22Rv1 (cell line): ENCODE measurements around the gene HSD17B1.
"Not testable (repeated sequence)": the region's sequence is repeated elsewhere in the genome, so short reads cannot be mapped to it uniquely, and the experiment has no call there.

ENCODE experiments used
- ZFX ChIP-seq: fragments of 450-650 bp; IDR thresholded peaks from 2 replicates; pipeline ENCODE4 v1.6.1; 2017; ENCODE audit warnings: antibody characterized with exemption, borderline replicate concordance
- TF ChIP-seq, protein P1 (sequence below): fragments of 450-650 bp; IDR thresholded peaks from 2 replicates; pipeline ENCODE4 v1.5.1; 2017; ENCODE audit warnings: mild to moderate bottlenecking

DNA sequence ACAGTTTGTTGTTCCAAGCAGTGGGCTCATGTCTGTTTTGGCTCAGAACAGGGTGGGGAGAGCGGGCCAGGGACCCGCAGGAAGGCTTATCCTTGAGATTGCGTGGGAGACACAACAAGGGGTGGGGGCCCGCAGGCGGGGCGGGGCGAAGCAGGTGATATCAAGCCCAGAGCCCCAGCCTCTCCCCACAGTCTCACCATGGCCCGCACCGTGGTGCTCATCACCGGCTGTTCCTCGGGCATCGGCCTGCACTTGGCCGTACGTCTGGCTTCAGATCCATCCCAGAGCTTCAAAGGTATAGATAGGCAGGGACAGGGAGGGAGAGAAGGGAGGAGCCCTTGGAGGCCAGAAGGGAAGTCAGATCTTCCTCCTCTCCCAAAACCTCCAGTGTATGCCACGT is at the start of gene HSD17B1:
- TF ChIP-seq, protein P1, sequence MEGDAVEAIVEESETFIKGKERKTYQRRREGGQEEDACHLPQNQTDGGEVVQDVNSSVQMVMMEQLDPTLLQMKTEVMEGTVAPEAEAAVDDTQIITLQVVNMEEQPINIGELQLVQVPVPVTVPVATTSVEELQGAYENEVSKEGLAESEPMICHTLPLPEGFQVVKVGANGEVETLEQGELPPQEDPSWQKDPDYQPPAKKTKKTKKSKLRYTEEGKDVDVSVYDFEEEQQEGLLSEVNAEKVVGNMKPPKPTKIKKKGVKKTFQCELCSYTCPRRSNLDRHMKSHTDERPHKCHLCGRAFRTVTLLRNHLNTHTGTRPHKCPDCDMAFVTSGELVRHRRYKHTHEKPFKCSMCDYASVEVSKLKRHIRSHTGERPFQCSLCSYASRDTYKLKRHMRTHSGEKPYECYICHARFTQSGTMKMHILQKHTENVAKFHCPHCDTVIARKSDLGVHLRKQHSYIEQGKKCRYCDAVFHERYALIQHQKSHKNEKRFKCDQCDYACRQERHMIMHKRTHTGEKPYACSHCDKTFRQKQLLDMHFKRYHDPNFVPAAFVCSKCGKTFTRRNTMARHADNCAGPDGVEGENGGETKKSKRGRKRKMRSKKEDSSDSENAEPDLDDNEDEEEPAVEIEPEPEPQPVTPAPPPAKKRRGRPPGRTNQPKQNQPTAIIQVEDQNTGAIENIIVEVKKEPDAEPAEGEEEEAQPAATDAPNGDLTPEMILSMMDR = not testable (repeated sequence)
- not testable (repeated sequence) for TF ChIP-seq ZFX
